ENCODE data around the gene H19.

- TF ChIP-seq EGR1 (IDR thresholded peaks at IDR 0.05; ENCODE audit: low read depth in 2 of 2) (no peak), CTCF (IDR thresholded peaks at IDR 0.05; ENCODE audit: low read depth, low read length, missing input control) (no peak), MAX (IDR thresholded peaks at IDR 0.05) (no peak), ATF3 (IDR thresholded peaks at IDR 0.05) (no peak), TAF1 (conservative IDR thresholded peaks at IDR 0.05) (no peak), GABPA (IDR thresholded peaks at IDR 0.05 in 1 of 2, conservative IDR thresholded peaks at IDR 0.05 in 1 of 2) (no peak), JUND (IDR thresholded peaks at IDR 0.05) (no peak)
These were observed 14.8 kb upstream of the H19 start for GRCh38 chr11:2012440-2012839.
